H9 (cell line): ENCODE measurements around the gene C19orf85. TPM values are rescaled to one million over a fixed set of nuclear protein-coding genes. Genes with fewer than 3 reads are reported as not detected.

Experiments used
- DNase-seq: peaks from one replicate; pipeline ENCODE4 v3.0.0-alpha.2; 2017
- H2AFZ ChIP-seq: one replicate; pipeline ENCODE4 v1.6.1; 2013; ENCODE audit warnings: mild to moderate bottlenecking, low read length, control low read depth, moderate library complexity
- H2AK5ac ChIP-seq: 2 replicates; pipeline ENCODE4 v1.6.1; 2013; ENCODE audit warnings: low read length, control low read depth, mixed read lengths; ENCODE audit not compliant: insufficient read length
- H2BK120ac ChIP-seq: one replicate; pipeline ENCODE4 v1.6.1; 2013; ENCODE audit warnings: low read depth, mild to moderate bottlenecking, low read length, control low read depth, inconsistent platforms; ENCODE audit not compliant: poor library complexity, severe bottlenecking
- H2BK12ac ChIP-seq: 2 replicates; pipeline ENCODE4 v1.6.1; 2013; ENCODE audit warnings: low read length, control low read depth, mixed read lengths, low read depth; ENCODE audit not compliant: insufficient read length
- H2BK15ac ChIP-seq: 2 replicates; pipeline ENCODE4 v1.6.1; 2013; ENCODE audit warnings: low read depth, low read length, control low read depth
- H2BK20ac ChIP-seq: one replicate; pipeline ENCODE4 v1.6.1; 2013; ENCODE audit warnings: low read depth, mild to moderate bottlenecking, low read length, control low read depth, inconsistent platforms; ENCODE audit not compliant: poor library complexity, severe bottlenecking
- H2BK5ac ChIP-seq: 2 replicates; pipeline ENCODE4 v1.6.1; 2013; ENCODE audit warnings: low read length, control low read depth, mixed read lengths; ENCODE audit not compliant: insufficient read length
- H3K14ac ChIP-seq: 2 replicates; pipeline ENCODE4 v1.6.1; 2013; ENCODE audit warnings: low read length, control low read depth; ENCODE audit not compliant: insufficient read depth
- H3K18ac ChIP-seq: 2 replicates; pipeline ENCODE4 v1.6.1; 2013; ENCODE audit warnings: low read depth, mild to moderate bottlenecking, mixed read lengths, low read length, control low read depth; ENCODE audit not compliant: insufficient read length
- H3K23ac ChIP-seq: 2 replicates; pipeline ENCODE4 v1.6.1; 2013; ENCODE audit warnings: low read length, control low read depth, mixed read lengths, low read depth; ENCODE audit not compliant: insufficient read length
- H3K23me2 ChIP-seq: 2 replicates; pipeline ENCODE4 v1.6.1; 2013; ENCODE audit warnings: low read depth, mild to moderate bottlenecking, mixed read lengths, low read length, control low read depth; ENCODE audit not compliant: insufficient read length, poor library complexity, severe bottlenecking
- H3K27ac ChIP-seq: 2 replicates; pipeline ENCODE4 v1.5.1; 2013; ENCODE audit warnings: low read length, control low read depth, mixed read lengths, low read depth; ENCODE audit not compliant: insufficient read length
- H3K27me3 ChIP-seq: 2 replicates; pipeline ENCODE4 v1.6.1; 2013; ENCODE audit warnings: low read length, control low read depth, inconsistent platforms; ENCODE audit not compliant: insufficient read depth
- H3K4ac ChIP-seq: 2 replicates; pipeline ENCODE4 v1.6.1; 2013; ENCODE audit warnings: low read depth, mild to moderate bottlenecking, control low read depth, inconsistent platforms, low read length, moderate library complexity
- H3K4me1 ChIP-seq: 2 replicates; pipeline ENCODE4 v1.6.1; 2013; ENCODE audit warnings: low read length, control low read depth, inconsistent platforms; ENCODE audit not compliant: insufficient read depth
- H3K4me2 ChIP-seq: 2 replicates; pipeline ENCODE4 v1.6.1; 2013; ENCODE audit warnings: low read length, control low read depth, mixed read lengths; ENCODE audit not compliant: insufficient read length, insufficient read depth
- H3K56ac ChIP-seq: 2 replicates; pipeline ENCODE4 v1.6.1; 2013; ENCODE audit warnings: low read depth, mild to moderate bottlenecking, mixed read lengths, low read length, control low read depth; ENCODE audit not compliant: insufficient read length
- H3K79me1 ChIP-seq: 2 replicates; pipeline ENCODE4 v1.6.1; 2013; ENCODE audit warnings: low read depth, mild to moderate bottlenecking, moderate library complexity, low read length, control low read depth, inconsistent platforms; ENCODE audit not compliant: insufficient read depth, poor library complexity, severe bottlenecking
- H3K79me2 ChIP-seq: 2 replicates; pipeline ENCODE4 v1.6.1; 2013; ENCODE audit warnings: low read length, control low read depth, inconsistent platforms; ENCODE audit not compliant: insufficient read depth
- H3K9ac ChIP-seq: 2 replicates; pipeline ENCODE4 v1.6.1; 2013; ENCODE audit warnings: low read length, control low read depth, mixed read lengths; ENCODE audit not compliant: insufficient read length; ENCODE audit errors: extremely low read depth
- H3K9me3 ChIP-seq: one replicate; pipeline ENCODE4 v1.6.1; 2013; ENCODE audit warnings: low read depth, low read length, inconsistent platforms; ENCODE audit not compliant: control insufficient read depth
- H3T11ph ChIP-seq: one replicate; pipeline ENCODE4 v1.6.1; 2013; ENCODE audit warnings: mild to moderate bottlenecking, low read length, control low read depth, inconsistent platforms
- H4K20me1 ChIP-seq: one replicate; pipeline ENCODE4 v1.6.1; 2013; ENCODE audit not compliant: control insufficient read depth, insufficient read length, insufficient read depth
- H4K5ac ChIP-seq: 2 replicates; pipeline ENCODE4 v1.6.1; 2013; ENCODE audit warnings: low read depth, mild to moderate bottlenecking, mixed read lengths, low read length, control low read depth; ENCODE audit not compliant: insufficient read length
- H4K8ac ChIP-seq: replicated peaks from 2 replicates; pipeline ENCODE4 v1.6.1; 2013; ENCODE audit warnings: low read length, control low read depth, mixed read lengths, low read depth; ENCODE audit not compliant: insufficient read length
- H4K91ac ChIP-seq: 2 replicates; pipeline ENCODE4 v1.6.1; 2013; ENCODE audit warnings: low read depth, mild to moderate bottlenecking, moderate library complexity, mixed read lengths, low read length, control low read depth; ENCODE audit not compliant: insufficient read length
- H3K27ac Mint-ChIP-seq, 3 experiments: 2 replicates in 2 of 3; 3 replicates in 1 of 3; pipeline ENCODE4 v1.8.0; 2020 to 2021; ENCODE audit warnings: mixed read lengths in 3 of 3, mild to moderate bottlenecking in 1 of 3, moderate library complexity in 1 of 3
- H3K27me3 Mint-ChIP-seq: 2 replicates; pipeline ENCODE4 v1.8.0; 2021; ENCODE audit warnings: low read depth, mild to moderate bottlenecking, moderate library complexity, mixed read lengths
- H3K36me3 Mint-ChIP-seq, 3 experiments: 2 replicates in 2 of 3; 3 replicates in 1 of 3; pipeline ENCODE4 v1.8.0; 2020 to 2021; ENCODE audit warnings: low read depth in 3 of 3, mixed read lengths in 3 of 3; ENCODE audit not compliant: insufficient read depth in 1 of 3
- H3K4me1 Mint-ChIP-seq, 2 experiments: 2 replicates each; pipeline ENCODE4 v1.8.0; 2020; ENCODE audit warnings: mixed read lengths in 2 of 2
- H3K4me3 Mint-ChIP-seq, 2 experiments: 2 replicates in 1 of 2; 3 replicates in 1 of 2; pipeline ENCODE4 v1.8.0; 2020 to 2021; ENCODE audit warnings: mild to moderate bottlenecking in 2 of 2, mixed read lengths in 2 of 2, moderate library complexity in 1 of 2
- H3K9me3 Mint-ChIP-seq, 2 experiments: 2 replicates in 1 of 2; 3 replicates in 1 of 2; pipeline ENCODE4 v1.8.0; 2020; ENCODE audit warnings: mild to moderate bottlenecking in 2 of 2, mixed read lengths in 2 of 2, moderate library complexity in 1 of 2
- WGBS: extraction: QIAGEN DNeasy Blood & Tissue Kit; methylation state at CpG from one replicate; pipeline ENCODE4 v1.1.7; 2013; ENCODE audit warnings: missing lambda C conversion rate, low lambda C conversion rate, mixed read lengths; ENCODE audit not compliant: insufficient read length; ENCODE audit errors: extremely low coverage; 5-methylcytosine and 5-hydroxymethylcytosine counted together
- total RNA-seq: library from RNA; stranded (reverse); gene quantifications from 2 replicates; pipeline ENCODE4 v1.2.1, GENCODE V29; 2021
- TF ChIP-seq, protein P1 (sequence below): fragments of 200-600 bp; sonication (generic); conservative IDR thresholded peaks from 3 replicates; pipeline ENCODE4 v1.8.0; 2021; ENCODE audit warnings: antibody characterized with exemption, mild to moderate bottlenecking

C19orf85 gene
- total RNA-seq, 1 experiment from 2014 or later: 1.2 TPM

- H3K27ac ChIP-seq: no peak overlapping the region
- H2AFZ ChIP-seq: no peak overlapping the region
These were observed 22.7 kb upstream of the C19orf85 start for GRCh38 chr19:55486971-55487923.

More at GRCh38 chr19:55486971-55487923, 22.7 kb upstream of the C19orf85 start:
- TF ChIP-seq, protein P1, sequence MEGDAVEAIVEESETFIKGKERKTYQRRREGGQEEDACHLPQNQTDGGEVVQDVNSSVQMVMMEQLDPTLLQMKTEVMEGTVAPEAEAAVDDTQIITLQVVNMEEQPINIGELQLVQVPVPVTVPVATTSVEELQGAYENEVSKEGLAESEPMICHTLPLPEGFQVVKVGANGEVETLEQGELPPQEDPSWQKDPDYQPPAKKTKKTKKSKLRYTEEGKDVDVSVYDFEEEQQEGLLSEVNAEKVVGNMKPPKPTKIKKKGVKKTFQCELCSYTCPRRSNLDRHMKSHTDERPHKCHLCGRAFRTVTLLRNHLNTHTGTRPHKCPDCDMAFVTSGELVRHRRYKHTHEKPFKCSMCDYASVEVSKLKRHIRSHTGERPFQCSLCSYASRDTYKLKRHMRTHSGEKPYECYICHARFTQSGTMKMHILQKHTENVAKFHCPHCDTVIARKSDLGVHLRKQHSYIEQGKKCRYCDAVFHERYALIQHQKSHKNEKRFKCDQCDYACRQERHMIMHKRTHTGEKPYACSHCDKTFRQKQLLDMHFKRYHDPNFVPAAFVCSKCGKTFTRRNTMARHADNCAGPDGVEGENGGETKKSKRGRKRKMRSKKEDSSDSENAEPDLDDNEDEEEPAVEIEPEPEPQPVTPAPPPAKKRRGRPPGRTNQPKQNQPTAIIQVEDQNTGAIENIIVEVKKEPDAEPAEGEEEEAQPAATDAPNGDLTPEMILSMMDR: no peak
- peak overlapping the region; percentile 15 to 92 (median 73); a peak in 4 of 7 replicates for H3K27ac Mint-ChIP-seq
- H4K8ac ChIP-seq: no peak overlapping the region
- H2BK5ac ChIP-seq: no peak overlapping the region
- H3K4ac ChIP-seq: no peak overlapping the region
- no peak overlapping the region for H3K9ac ChIP-seq
- H3K14ac ChIP-seq: no peak overlapping the region
- no peak overlapping the region for H3K18ac ChIP-seq
- no peaks in the 10 kb centered on the region for H3K9me3 ChIP-seq
- H3K27me3 ChIP-seq: no peaks in the 10 kb centered on the region
- no peaks in the 10 kb centered on the region for H3K79me2 ChIP-seq
- H3K27me3 Mint-ChIP-seq: peaks cover 6% of the 10 kb centered on the region
- peaks cover 14 to 32% of the 10 kb centered on the region in 2 experiments for H3K4me1 Mint-ChIP-seq
- H2BK20ac ChIP-seq: no peak overlapping the region
- no peak for DNase-seq
- H4K20me1 ChIP-seq: no peaks in the 10 kb centered on the region
- H3K23me2 ChIP-seq: peaks cover 8% of the 10 kb centered on the region
- no peak overlapping the region for H3K23ac ChIP-seq
- H3T11ph ChIP-seq: no peak overlapping the region
- no peak overlapping the region for H2BK12ac ChIP-seq
- no CpG with 5 or more reads among the region's 27 CpGs for WGBS
- no peak overlapping the region for H2BK120ac ChIP-seq
- H2AK5ac ChIP-seq: no peak overlapping the region
- H3K36me3 Mint-ChIP-seq: peaks cover 0 to 8% (median 2%) of the 10 kb centered on the region in 3 experiments; a peak in 5 of 7 replicates
- H3K9me3 Mint-ChIP-seq: no peaks in the 10 kb centered on the region
- H3K56ac ChIP-seq: no peak overlapping the region
- H3K4me2 ChIP-seq: peak overlapping the region; percentile 15
- peak overlapping the region; percentile 41 to 54 for H3K4me3 Mint-ChIP-seq
- no peaks in the 10 kb centered on the region for H3K79me1 ChIP-seq
- H3K4me1 ChIP-seq: peaks cover 3% of the 10 kb centered on the region
- no peak overlapping the region for H2BK15ac ChIP-seq
- no peak overlapping the region for H4K91ac ChIP-seq
- no peak overlapping the region for H4K5ac ChIP-seq
